HG03060 (cell line): ENCODE results near the gene DUOXA2.
"Not testable (repeated sequence)": the region's sequence is repeated elsewhere in the genome, so short reads cannot be mapped to it uniquely, and the experiment has no call there.

Experiments used
- ATAC-seq: cut with Tn5 transposase; IDR thresholded peaks from one replicate; pipeline ENCODE4 v1.9.1; 2021; ENCODE audit warnings: low read depth, moderate number of reproducible peaks; ENCODE audit not compliant: unreplicated experiment

Gene DUOXA2

DNA sequence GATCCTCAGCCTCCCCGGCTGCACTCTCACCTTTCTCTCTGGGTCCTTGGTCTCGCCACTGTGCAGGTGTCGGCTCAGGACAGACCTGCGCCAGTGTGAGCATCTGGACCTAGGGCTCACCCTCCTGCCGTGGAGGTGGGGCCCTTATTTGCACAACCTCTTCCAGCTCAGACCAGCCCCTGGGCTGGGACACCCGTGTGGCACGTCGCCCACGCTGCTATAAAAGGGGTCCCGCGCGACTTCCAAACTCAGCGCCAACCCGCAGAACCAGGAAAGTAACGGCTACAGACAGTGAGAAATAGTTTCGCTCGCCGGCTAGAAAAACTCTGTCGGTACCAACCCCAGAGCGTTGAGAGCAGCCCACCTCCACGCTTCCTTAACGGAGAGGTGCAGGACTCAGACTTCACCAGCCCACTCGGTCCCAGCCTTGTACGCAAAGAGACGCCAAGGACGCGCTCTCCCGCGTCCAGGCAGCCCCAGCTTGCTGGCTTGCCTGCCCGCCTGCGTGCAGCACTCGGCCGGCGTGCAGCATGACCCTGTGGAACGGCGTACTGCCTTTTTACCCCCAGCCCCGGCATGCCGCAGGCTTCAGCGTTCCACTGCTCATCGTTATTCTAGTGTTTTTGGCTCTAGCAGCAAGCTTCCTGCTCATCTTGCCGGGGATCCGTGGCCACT is at the start of gene DUOXA2, which contains the start of gene DUOX2:
DUOXA2 (plus strand) TSS at position 251 of the 675 bp plus-strand sequence; CDS start at position 531, 280 bp downstream.
DUOX2 (minus strand) TSS at position 97 of the 675 bp plus-strand sequence. CDS start 761 bp downstream, outside the sequence.
- ATAC-seq, result no peak

DNA sequence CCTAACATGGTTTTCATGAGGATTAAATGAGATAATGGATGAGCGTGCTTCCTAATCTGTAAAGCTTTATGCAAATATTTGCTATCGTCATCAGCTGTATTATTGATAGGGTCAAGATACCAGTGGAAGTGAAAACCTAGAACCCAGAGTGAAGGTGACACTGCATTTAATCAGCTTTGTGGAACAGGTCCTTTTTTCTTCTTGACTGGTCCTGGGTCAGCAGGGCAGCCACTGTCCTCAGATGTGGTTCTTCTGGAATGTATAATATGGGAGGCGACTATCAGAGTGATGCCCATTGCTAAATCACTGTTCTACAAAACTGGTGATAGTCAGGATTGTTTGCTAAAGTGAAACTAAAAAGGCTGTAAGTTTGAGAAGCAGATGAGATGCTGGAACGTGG is 49.7 kb upstream of the DUOXA2 start:
- ATAC-seq, result no peak

DNA sequence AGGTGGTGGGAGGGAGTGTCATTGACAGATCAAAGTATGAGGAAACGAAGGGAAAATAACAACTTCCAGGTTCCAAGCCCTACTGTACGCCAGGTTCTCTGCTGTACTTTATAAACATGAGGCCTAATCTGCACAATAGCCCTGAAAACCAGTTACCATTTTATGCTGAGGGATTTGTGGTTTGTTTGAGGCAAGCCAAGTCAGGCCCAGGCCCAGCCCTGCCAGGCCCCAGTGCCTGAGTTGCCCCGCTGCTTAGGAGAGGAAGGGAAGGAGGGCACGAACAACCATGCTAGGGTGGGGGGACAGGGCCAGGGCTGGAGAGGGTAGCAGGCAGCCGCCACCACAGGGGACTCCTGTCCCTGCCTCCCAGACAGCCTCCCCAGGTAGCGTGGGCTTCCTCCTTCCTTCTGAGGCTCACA is 44.2 kb upstream of the DUOXA2 start:
- not testable (repeated sequence) for ATAC-seq

DNA sequence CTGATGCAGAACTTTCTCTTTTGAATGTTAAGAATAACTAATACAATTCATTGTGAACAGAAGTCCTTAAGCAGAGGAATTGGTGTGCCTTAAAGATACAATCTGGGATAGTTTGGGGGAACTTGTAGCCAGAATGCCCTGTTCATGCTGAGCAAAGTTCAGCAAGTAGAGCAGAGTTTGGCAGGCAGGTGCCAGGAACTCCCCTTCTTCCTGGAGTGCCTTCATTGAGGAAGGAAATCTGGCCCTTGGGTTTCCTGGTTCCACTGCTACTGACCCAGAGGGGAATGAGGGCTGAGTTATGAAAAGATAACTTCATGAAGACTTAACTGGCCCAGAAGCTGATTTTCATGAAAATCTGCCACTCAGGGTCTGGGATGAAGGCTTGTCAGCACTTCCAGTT is 40.5 kb upstream of the DUOXA2 start:
- ATAC-seq, result not testable (repeated sequence)

DNA sequence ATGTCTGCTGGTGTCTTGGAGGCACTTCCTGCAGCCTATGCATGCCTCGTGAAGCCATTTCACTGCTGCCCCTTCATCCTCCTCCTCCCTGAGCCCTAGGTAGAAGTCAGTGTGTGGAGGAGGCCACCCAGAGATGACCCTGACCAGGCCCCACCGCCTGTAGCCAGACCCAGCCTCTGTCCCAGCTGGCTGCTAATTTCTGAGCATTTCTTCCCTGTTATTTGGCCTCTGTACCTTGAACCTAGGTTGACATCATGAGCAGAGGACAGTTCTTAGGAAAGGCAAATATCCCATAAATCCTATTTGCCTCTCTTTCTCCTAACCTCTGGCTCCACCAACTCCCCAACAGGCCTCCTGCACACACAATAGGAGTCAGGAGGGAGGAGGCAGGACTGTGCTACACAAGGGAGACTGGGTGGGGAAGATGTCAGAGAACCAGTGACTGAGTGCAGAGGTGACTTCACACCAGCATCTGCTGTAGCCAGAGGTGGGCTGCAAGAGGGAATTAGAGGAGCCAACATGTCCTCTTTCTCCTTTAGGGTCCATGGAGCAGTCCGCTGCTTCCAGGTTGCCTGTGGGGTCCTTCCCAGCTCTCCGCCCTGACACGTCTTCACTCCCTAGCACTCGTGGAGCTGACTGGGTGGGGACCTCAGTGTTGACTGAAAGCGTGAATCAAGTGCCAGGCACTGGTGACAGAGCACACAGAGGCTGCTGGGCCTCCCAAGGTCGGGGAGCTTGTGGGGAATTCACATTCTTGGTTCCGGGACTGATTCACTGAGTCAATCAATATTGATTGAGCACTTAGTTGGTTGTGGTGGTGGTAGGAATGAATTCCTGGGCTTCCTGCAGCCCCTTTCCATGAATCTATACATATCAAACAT is 38.4 kb upstream of the DUOXA2 start:
- ATAC-seq, result not testable (repeated sequence)

DNA sequence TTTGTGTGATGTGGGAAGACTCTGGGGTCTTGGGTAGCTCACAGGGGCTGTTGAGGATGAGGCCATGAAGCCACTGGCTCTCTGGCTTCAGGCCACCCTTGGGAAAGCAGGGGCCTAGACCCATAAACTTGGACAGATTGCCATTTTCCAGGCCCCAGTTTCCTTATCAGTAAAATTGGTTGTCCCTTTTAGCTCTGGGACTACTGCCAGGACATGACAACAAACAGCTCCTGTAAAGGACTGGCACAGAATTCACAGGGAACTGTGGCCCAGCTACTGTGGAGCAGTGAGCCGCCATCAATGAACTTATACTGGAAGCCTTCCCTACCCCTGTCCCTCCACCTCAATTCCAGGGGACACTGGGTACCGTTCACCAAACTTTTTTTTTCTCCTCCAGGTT is 36.7 kb upstream of the DUOXA2 start:
- ATAC-seq, result not testable (repeated sequence)

DNA sequence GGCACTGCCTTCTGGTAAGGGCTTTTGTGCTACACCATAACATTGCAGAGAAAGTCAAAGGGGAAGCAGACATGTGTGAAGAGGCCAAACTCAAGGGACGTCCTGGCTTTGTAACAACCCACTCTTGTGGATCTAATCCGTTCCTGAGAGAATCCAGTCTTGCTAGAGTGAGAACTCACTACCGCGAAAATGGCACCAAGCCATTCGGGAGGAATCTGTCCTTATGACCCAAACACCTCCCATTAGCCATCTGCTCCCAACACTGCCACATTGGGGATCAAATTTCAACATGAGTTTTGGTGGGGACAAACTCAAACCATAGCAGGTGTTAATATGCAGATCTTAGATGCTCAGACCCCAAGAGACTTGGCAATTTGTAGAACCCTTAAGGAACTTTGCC is 34.9 kb upstream of the DUOXA2 start:
- ATAC-seq, result not testable (repeated sequence)

DNA sequence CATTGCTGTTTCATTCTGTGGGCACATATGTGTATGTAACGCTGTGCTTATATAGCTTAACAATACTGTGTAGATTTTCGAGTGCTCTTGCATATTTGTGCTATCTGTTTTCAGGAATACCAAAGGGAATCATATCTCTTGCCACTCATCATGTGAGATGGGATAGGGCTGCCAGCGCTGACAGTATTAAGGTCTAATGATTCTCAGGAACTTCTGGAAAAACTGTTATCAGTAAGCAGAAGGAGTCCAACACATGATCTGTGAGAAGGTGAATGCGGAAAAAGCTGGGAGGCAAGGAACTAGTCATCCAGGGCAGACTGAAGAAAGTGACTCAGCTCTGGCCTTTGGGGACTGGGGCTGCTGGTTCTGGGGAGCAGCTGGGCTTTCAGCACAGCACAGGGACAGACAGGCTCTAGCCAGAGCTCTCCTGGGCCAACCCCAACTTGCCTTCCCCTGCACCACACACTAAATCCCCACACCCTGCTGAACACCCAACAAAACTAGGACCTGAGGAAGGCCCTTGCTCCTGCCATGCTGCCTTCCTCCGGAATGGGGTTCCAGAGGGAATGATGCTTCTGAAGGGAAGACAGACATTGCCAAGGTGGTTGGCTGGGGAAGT is 34.4 kb upstream of the DUOXA2 start:
- ATAC-seq, result not testable (repeated sequence)

DNA sequence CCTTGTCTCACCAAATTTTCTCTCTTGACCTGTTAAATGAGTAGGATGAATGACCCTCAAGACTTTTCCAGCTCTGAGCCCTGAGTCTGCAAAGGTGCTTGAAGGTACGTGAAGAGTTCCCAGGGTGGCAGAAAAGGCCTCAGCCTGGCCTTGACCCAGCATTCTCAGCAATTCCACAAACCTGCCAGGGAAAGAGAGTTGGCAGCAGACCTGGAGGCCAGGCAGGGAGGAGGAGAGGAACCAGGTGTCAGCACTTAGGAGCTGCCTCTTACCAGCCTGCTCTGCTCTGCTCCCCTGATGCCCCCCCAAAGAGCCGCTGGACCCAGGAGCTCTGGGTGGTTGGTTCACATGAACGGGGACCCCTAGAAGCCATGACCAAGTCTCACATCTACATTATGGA is 33.5 kb upstream of the DUOXA2 start:
- ATAC-seq, result not testable (repeated sequence)

DNA sequence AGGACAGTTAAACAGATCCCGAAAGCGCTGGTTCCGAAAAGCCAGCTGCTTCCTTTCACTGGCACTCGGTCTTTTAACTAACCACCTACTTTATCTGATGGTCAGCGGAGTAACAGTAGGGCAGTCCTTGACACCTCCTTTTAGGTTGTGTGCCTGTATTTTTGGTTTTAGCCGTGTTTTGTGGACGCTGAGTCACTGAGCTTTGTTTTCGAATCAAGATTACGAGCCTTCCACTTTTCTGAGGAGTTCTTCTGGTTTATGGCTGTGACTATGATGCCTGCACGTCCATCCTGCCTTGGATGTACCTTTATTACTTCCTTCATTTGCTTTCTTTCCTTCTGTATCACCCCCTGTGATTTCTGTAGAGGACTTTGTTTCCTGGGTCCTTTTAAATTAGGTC is 31.7 kb upstream of the DUOXA2 start:
- not testable (repeated sequence) for ATAC-seq

DNA sequence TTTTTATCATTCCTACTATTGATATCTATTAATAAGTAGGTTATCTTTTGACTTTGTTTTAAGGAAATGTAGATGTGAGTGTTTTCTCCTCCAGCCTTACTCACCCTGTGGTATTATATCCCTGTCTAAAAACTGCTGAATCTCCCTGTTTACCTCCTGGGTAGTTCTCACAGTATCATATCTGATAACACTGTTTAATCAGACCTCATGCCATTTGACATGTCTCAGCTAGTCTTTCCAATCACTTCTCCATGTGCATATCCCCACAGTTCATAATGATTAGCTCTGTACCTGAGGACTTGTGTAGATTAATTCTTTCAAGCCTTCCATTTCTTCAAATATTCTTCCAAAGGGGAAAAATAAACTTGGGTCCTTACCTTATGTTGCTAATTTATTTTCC is 30.9 kb upstream of the DUOXA2 start:
- ATAC-seq, result no peak

DNA sequence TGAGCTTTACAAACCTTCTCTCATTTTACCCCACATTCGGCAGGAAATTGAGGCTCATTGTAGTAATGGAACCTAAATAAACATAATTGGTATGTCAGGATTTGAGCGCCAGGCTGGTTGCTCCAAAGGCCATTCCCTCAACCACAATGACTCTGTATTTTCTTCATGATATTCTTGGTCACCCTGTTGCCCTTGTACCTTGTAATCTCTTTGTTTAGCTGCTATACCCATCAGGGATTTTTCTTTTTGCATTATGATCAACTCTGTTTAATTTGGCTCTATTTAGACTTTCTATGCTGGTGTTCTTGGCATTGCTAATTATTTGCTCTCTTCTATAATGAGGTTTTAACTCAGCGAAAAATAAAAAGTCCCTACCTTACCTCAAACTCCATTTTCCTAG is 30.0 kb upstream of the DUOXA2 start:
- ATAC-seq, result no peak

DNA sequence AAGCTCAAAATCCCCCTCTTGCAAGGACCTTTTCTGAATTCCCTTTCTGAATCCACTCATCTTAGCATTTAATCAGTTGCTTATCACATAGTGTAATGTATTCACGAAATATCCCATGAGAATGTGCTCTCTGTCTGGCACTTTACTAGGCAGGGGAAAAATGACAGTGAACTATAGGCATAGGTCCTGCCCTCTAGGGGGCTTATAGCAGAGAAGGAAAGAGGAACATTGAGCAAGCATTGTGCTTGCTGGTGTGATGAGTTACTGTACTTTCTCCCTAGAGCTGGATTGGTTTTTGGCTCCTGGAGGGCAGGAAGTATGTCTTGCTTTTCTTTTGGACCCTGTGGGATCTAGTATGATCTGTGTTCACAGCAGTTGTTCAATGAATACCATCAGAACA is 26.6 kb upstream of the DUOXA2 start:
- ATAC-seq, result no peak

DNA sequence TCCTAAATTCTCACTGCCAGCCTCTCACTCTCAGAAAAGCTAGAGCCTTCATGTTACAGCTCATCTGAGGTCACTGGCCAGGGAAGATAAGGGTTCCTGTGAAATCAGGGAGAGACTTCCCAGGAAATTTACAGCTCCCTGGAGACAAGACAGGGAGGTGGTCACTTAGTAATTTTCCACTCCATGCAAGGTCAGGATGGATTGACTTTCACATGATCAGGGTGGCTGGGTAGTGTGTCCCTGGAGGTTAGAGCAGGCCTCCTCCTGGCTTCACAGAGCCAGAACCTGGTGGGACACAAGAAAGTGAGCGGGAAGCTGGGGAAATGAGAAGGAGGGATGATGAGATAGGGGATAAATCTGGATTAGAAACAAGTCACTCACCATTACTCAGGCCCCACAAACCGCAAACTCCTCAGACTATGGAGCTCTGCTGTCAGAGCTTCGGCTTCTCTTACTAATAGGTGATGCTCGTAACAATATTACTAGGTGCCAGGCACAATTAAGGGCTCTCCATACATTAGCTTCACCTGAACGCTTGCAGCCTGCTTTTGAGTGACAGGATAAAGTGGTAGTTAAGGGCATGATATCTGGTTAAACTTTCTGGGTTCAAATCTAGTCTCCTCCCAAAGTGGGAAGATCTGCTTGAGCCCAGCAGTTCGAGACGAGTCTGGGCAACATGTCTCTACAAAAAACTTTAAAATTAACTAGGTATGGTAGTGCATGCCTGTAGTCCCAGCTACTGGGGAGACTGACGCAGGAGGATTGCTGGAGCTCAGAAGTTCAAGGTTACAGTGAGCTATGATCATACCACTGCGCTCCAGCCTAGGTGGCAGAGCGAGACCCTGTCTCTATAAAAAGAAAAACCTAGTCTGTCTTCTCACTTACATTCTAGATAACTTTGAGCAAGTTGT is 25.1 kb upstream of the DUOXA2 start:
- ATAC-seq, result no peak

DNA sequence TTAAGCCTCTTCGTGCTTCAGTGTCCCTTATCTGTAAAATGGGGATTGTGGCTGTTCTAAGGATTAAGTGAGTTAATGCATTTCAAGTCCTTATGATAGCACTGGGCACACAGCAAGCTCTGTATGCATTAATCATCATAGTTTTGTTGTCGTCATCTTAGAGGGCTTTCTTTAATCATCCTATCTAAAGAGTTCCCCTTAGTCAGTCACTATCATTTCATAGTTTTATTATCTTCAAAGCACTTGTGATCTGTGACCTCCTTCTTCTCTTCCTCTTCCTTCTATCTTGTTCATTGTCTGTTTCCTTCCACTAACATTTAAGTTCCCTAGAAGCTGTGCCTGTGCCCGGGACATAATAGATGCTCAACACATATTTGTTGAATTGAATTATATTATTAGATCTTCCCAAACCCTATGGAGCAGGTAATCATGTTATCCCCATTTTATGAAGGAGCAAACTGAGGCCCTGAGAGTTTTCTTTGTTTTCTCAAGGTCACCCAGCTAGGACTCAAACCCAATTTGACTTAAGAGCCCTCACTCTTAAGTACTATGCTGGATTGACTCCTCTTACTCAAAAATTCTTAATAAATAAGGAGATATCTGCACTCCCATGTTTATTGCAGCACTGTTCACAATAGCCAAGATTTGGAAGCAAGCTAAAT is 24.3 kb upstream of the DUOXA2 start:
- ATAC-seq, result no peak

DNA sequence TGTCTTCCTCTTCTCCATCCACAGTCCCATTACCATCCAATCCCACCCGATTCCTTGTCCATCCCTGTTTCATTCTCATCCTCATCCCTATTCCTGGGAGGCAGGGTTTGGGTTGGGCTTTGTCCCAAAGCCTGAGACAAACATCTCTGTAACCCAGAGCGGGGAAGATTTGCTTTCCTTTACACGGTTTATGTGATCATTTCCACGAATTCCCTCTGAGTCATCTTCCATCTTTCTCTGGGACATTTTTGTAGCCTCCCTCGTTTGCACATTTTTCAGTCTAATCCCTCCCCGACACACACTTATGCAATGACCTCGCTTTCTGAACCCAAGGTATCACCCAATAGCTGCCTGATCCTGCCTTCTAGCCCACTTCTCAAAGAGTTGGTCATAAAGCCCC is 23.0 kb upstream of the DUOXA2 start:
- no peak for ATAC-seq

DNA sequence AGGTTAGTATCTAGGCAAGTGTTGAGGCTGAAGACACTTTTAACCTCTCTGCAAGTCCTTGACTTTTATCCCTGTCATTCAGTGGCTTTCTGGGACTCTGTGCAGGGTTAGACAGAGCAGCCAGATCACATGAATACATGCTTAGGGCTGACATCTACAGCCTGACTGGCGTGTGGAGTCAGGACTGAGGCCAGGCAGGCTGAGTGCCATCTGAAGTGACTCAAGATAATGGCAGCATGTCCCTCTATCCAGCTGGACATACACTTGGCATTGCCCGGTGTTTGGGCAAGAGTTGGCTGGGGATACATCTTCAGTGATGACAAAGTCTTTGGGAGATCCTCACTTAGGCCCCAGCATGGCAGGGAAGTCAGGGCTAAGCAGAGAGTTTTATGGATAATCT is 22.6 kb upstream of the DUOXA2 start:
- ATAC-seq, result no peak

DNA sequence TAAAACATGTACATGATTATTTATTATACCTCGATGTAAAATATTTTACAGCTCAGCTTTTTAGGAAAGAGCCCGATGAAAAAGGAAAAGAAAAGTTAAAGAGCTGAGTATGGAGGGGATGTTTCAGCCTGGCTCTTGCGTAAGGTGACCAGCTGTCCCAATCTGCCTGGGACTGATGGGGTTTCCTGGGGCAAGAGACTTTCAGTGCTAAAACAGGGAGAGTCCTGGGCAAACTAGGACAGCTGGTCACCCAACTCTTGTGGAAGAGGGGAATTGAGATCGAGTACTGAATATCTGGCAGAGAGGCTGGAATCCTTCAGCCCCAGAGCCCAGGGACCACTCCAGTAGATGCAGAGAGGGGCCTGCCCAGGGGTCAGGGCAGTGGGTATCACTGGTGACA is 21.1 kb upstream of the DUOXA2 start:
- ATAC-seq, result no peak

DNA sequence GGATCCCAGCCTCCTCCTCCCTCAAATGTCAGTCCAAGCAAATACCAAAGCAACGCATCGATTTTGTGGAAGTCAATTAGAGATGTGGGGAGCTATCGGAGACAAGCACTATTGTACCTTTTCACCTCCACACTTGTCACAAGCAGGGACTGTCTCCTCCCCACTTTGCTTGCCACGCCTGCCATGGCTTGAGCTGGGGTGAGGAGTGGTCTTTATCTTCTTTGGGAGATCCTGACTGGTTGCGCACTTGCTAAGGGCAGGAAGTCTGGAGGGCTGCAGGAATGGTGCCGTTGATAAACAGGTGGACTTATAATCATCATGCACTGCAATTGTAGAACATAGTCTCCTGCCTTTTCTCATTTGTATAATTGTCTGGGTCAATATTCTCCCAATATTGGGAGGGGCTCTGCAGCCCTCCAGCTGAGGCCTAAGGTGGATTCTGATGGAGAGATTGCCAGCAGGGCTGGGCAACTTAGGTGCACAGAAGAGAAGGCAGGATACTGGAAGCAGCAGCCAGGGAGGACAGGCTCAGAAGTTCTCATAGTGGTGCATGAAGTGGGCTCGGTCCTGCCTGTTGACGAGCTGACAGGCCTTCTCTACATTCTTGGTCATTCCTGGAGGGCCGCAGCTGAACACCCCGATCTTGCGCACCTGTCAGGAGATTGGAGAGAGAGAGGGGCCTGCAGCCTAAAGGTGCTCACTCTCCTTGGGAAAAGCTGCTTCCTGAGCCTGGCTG is 20.3 kb upstream of the DUOXA2 start:
- ATAC-seq, result no peak
